Measurements from ENCODE around the gene KLF15.
A peak's percentile ranks its signal among the peaks of the same experiment; 100 is the strongest.
"Not testable (repeated sequence)": the region's sequence is repeated elsewhere in the genome, so short reads cannot be mapped to it uniquely, and the experiment has no call there.

Gene KLF15

GRCh38 chr3:126346466-126346865 lies 10.7 kb downstream of the KLF15 start:
- no peak for DNase-seq (ENCODE audit: low spot score)

DNA sequence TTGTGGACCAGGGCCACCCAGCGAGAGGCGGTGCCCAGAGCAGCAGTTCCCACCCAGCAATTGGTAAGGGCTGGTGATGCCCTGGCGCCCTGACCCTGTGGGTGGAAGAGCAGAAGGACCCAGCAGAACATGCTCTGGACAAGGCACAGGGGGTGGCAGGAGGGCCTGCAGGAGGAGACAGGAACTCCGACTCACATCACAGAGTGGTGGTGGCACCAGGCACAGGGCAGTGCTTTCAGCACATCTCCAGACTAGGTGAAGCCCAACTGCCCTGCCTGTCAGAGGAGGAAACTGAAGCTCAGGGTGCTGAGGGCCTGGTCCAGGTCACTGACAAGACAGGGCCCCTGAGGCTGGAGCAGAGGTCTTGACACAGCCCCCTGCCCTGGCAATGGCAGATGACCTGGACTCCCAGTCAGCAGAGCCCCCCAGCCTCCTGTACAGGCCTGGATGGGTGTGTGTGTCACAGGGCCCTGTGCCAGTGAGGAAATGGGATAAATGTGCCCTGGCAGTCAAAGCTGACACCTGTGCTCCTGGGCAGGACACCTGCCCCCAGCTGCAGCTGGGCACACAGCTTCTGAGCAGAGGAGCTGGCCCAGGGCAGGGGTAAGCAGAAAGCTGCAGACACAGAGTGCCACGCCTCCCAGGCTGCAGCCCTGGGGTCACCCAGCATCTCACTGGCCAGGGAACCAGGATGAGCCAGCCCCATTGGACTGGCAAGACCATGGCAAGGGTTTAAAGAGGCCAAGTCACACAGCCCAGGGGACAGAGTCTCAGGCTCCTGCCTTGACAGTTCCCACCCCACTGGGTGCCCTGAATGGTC lies 11.4 kb downstream of the KLF15 start:
- no peak for DNase-seq (ENCODE audit: low spot score)

- DNase-seq (ENCODE audit: low spot score), result no peak
Observed at GRCh38 chr3:126345231-126345630, 12.0 kb downstream of the KLF15 start.

DNA sequence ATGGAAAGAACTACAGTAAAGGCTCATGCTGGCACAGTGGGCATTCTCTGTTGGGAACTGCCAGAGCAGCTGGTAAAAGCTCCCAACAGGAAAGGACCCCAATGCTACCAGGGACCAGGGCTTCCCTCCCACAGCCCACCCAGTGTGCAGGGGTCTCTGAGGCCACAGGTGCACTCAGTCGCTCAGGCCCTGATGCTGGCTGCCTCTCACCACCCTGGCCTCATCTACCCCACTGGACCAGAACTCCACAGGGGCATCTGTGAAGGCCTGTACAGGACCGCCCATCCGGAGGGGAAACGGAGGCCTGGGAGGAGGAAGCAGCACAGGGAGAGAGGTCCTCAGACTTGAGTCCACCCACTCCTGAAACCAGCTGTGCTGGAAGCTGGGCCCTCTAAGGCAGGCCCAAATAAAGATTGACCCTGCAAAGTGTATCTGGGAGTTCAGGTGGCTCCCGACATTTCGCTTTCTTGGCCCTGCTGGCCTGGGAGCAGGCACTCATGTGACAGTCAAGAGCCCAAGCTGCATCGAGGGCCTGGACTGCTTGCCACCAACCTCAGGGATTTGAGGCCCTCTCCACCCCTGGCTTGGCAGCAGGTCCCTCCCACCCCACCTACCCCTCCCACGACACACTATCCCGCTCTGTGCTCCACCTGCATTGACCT lies 12.7 kb downstream of the KLF15 start:
- no peak for DNase-seq (ENCODE audit: low spot score)

- DNase-seq (ENCODE audit: low spot score), result no peak
Observed at GRCh38 chr3:126343649-126344035, 13.6 kb downstream of the KLF15 start.

- DNase-seq (ENCODE audit: low spot score), result peak; percentile 66
Observed at GRCh38 chr3:126342991-126343648, 14.1 kb downstream of the KLF15 start.

DNA sequence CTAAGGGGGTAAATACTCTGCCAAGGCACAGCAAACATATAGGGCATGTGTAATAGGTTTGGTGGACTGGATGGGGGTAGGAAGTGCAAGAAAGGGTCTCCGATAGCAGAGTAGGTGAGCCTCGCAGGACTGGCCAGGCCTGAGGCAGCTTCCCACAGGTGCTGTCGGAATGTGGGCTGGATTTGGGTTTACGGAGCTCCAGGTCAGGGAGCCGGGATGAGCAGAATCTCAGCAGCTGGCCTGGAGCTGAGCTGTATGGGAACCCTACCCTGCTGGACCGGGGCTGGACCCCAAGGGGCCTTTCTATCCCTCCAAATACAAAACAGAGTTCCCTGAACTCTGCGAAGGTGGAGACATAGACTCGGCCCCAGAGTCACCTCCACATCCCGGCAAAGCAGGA lies 15.0 kb downstream of the KLF15 start:
- no peak for DNase-seq (ENCODE audit: low spot score)

- DNase-seq (ENCODE audit: low spot score), result no peak
Observed at GRCh38 chr3:126341755-126342150, 15.5 kb downstream of the KLF15 start.

GRCh38 chr3:126340943-126341754 lies 16.1 kb downstream of the KLF15 start:
- no peak for DNase-seq (ENCODE audit: low spot score)

- no peak for DNase-seq (ENCODE audit: low spot score)
Observed at GRCh38 chr3:126340596-126340942, 16.6 kb downstream of the KLF15 start.

GRCh38 chr3:126340081-126340511 lies 17.1 kb downstream of the KLF15 start:
- DNase-seq (ENCODE audit: low spot score), result no peak

DNA sequence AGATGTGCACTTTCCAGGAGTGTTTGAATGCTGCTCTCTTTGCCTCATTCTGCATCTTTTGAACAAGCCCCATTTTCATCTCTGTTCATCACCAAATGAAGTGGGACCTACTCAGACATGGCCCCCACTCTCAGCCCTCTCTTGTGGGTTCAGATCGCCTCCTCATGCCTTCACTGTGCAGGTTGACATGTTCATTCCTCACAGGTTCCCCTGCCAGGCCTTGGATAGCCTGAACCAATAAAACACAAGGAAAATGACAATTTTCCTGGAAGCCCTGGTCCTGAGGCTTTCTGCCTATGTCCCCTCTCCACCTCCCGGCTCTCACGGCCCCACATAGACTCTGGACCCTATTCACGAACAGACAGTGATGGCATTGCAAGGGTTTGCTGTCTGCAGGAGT lies 17.7 kb downstream of the KLF15 start:
- DNase-seq (ENCODE audit: low spot score), result no peak

DNA sequence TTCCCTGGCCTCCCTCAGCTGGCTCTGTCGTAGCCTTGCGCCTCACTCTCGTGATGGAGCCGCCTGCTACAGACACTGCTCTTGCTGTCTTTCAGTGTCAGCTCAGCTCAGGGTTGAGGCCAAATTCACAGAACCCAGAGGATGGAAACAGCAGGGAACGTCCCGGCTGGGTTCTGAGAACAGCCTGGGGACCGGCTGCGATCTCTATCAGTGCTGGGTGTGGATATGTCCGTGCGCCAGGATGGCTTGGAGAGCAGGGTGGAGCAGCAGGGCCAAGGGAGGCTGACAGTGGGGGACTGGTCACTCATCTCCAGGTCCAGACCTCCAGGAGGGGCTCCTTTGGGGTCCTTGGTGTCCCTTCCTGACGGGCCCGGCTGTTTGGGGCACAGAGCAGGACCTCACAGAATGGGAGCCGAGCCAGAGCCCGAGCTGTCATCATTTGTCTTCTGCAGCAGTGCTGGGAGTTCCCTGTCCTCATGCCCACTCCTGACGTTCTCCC lies 18.4 kb downstream of the KLF15 start:
- DNase-seq (ENCODE audit: low spot score), result no peak

GRCh38 chr3:126337980-126338651 lies 19.1 kb downstream of the KLF15 start:
- no peak for DNase-seq (ENCODE audit: low spot score)

DNA sequence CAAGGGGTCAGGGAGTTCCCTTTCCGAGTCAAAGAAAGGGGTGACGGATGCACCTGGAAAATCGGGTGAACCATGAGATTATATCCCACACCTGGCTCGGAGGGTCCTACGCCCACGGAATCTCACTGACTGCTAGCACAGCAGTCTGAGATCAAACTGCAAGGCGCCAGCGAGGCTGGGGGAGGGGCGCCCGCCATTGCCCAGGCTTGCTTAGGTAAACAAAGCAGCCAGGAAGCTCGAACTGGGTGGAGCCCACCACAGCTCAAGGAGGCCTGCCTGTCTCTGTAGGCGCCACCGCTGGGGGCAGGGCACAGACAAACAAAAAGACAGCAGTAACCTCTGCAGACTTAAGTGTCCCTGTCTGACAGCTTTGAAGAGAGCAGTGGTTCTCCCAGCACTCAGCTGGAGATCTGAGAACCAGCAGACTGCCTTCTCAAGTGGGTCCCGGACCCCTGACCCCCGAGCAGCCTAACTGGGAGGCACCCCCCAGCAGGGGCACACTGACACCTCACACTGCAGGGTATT lies 25.3 kb downstream of the KLF15 start:
- DNase-seq (ENCODE audit: low spot score), result not testable (repeated sequence)

DNA sequence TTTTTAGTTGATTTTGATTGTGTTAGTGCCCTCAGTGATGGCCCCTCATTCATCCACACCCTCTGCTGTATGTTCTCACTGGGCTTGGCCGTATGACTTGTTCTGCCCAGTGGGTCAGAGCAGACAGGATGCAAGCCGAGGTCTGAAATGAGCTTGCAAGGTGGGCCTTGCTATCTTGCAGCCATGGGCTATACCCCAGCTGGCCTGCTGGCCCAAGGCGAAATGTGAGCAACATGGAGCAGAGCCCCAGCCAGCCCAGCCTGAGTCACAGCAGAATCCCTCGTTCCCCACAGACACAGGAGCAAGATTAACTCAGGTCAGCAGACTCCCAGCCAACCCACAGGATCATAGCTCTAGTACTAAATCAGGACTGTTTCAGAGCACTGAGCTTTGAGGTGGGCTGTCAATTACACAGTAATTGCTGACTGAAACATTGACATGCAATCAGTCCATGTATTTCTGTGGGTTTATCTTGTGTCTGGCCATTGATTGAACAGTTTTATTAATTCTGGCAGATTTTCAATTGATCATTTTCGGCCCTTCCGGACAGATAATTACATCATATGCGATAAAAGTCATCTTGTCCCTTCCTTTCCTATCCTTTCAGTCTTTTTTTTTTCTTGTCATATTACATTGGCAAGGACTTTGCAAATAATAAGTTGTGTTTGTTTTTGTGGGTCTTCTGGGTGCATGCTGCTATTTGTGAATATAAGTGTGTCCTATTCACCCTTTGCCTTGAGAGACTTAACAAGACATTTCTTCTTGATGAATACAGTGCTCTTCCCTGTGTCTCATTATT lies 27.1 kb downstream of the KLF15 start:
- DNase-seq (ENCODE audit: low spot score), result no peak

DNA sequence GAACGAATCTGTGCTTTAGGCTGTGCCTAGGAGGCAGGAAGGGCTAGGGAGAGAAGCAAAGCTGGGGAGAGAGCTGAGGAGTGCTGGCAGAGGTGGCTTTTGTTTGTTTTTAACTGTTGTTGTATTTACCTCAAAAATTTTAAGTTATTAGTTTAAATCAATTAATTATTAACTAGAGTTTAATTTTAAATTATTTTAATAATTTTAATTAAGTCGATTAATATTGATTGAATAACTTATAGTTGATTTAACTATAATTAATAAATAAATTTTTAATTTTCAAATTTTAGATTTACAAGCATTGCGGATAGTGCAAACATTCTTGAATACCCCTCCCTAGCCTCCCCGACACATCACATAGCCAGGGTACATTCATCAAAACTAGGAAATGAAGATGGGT lies 30.6 kb downstream of the KLF15 start:
- no peak for DNase-seq (ENCODE audit: low spot score)

DNA sequence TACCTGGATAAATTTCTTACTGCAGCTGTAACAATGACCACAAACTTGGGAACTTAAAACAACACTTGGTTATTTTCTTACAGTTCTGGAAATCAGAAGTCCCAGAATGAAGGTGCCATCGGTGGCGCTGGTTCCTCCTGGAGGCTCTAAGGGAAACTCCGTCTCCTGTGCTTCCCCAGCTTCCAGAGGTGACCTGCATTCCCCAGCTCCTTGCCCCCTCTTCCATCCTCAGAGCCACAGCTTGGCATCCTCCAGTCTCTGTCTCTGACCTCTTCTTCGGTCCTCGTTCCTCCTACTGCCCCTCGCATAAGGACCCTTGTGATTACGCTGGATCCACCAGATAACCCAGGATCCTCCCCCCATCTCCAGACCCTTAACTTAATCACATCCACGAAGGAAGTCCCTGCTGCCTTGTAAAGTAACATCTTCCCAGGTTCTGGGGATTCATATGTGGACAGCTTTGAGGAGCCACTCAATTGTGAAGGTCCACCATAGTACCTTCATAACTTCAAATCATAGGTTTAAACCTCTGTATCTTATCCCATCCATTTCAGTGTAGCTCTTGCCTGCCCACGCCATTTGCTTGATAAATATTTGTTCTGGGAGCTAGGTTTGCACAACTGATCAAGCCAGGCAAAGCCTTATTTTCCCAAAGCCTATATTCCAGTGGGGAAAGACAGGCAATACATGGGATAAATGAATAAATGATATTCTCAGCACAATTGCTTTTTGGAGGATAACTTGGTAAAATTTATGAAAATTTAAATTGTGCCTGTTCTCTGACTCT lies 34.8 kb downstream of the KLF15 start:
- DNase-seq (ENCODE audit: low spot score), result no peak

GRCh38 chr3:126321490-126321889 lies 35.7 kb downstream of the KLF15 start:
- no peak for DNase-seq (ENCODE audit: low spot score)

Data from ecto neural progenitor cell (in vitro differentiated cells).